IPS-NIHi11 (cell line): ENCODE results near the gene EBP.

ENCODE experiments used
- DNase-seq: peaks from one replicate; pipeline ENCODE4 v3.0.0; 2012; ENCODE audit warnings: mixed read lengths, low spot score

EBP gene

DNA sequence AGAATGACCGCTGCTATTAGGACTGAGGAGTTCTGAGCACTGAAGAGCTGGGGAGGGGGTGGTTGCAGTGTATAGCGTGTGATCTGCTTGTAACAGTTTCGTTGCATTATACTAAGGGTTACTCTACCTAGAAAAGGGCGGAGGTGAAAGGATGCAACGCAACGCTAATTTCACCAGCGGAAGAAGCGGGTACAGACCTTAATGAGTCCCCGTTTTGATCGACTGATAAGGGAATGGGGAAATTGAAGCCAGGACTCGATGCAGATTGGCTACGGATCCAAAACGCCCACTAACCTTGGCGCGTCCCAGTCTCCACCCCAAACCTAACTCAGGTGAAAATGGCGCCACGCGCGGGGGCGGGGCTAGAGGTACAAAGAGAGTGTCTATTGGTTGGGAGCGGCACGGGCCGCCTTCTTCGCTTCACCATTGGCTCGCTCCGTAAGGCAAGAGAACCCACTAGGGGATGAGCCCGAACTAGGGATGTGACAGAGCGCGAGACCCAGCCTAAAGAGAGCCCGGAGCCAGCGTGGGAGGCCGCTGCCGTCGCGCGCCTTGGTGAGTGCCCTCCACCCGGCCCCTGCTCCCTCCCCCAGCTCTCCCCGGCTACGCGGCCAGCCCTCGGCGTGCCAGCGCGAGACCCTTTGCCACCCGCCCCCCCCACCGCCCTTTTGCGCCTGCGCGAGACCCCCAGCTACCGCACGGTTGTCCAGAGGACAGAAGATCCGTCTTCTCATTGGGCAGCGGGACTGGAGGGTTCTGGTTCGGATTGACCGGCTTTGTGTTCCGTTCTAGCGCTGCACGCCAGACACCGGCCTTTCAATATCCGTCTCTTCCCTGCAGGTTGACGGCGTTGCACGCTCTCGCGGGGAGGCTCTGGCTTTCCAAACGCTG is at the start of gene EBP:
Gene EBP, plus strand, starts transcription at position 456 of the 891 bp plus-strand sequence. CDS start 1,964 bp downstream, outside the sequence.
- DNase-seq: peak; percentile 86

DNA sequence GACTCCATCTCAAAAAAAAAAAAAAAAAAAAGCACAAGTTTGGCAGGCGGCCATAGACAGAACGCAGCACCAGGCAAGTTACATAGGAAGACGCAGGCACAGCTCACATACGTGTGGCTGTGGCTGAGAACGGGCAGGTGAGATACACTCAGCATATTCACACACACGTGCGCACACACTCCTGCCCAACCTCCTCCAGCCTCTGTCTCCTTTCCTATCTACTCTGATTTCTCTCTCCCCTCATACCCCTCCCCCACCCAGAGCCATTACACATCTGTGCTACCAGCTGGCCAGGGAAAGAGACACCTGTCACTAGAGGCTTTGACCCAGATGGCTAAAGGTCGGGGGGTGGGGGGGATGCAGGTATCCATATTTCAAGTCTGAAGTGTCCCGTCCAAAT is 49.4 kb upstream of the EBP start:
- DNase-seq: no peak

- no peak for DNase-seq
These were observed 48.5 kb upstream of the EBP start for GRCh38 chrX:48472851-48473703.

GRCh38 chrX:48473704-48473990 is 48.0 kb upstream of the EBP start:
- DNase-seq: no peak

DNA sequence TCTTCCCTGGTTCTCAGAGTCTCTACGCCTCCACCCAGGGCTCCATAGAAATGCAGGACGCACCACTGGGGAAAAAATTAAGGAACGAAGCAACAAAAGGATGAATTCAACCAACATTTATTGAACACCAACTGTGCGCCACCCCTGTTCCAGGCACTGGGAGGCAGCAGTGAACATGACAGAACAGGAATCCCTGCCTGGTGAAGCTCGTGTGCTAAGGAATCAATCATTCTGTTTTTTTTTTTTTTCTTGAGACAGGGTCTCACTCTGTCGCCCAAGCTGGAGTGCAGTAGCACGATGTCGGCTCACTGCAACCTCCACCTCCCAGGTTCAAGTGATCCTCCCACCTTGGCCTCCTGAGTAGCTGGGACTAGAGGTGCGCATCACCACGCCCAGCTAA is 47.5 kb upstream of the EBP start:
- no peak for DNase-seq

DNA sequence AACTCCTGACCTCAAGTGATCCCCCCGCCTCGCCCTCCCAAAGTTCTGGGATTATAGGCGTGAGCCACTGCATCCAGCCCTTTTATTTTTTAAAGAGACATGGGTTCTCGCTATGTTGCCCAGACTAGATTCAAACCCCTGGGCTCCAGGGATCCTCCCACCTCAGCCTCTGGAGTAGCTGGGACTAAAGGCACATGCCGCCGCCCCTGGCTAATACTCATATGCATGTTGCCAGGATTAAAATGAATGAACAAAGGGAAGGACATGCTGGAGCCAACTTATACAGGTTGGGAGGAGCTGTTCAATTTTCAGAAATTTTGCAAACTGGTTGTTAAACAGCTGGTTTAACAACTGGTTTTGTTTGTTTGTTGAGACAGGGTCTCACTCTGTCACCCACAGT is 47.0 kb upstream of the EBP start:
- DNase-seq: no peak

GRCh38 chrX:48475296-48475695 is 46.3 kb upstream of the EBP start:
- no peak for DNase-seq

DNA sequence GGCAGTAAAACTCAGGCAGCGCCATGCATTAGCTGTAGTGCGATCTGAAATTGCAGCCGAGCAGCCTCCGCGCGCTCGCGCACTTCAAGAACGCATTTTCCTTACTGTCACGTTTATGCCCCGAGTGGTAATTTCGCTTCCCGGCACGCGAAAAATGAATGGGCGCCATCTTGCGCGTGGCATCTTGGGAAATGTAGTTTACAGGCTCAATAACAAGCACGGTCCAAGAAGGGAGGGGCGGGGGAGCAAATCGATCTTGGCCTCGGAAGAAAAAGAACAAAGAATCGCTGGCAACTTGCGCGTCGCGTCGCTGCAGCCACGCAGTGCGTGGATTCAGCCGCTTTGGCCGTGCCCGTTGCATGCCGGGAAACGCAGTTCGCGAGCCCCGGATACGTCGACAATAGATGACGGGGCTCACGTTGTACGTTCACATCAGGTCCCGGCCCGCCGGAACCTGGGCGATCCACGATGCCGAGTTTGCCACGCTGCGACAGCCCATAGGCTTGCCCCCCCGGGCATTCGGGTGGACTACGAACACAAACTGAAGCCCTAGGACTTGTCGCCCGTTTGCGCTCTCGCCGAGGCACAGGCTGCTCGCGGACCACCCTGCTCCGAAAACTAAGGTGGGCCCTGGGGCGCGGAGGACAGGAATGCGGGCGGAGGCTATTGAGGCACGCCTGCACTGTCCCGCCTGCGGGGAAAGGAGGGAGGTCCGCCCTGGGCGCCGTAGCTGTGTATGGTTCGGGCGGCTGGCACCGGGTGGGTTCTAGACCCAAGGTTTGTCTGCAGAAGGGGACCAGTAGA is 45.6 kb upstream of the EBP start, which contains the start of gene FTSJ1:
Gene FTSJ1, plus strand, starts transcription at position 426 of the 804 bp plus-strand sequence. CDS start 1,849 bp downstream, outside the sequence.
- DNase-seq: peak; percentile 86

DNA sequence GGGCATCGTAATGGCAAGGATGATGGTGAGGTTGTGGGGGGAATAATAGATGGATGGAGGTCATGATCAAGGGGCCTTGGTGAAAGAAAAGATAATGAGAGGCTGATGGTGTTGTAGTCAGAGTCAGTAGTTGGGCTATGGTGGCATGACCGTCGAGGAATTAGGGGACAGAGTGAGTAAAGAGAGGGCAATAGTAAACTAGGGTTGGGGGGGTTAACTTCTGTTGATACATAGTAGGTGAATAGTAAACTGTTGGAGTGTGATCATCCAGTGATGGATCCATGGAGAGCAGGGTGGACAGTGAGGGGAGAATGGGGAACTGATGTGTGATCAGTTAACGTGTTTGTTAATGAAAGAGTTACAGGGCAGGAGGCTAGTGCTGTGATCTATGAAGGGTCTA is 44.7 kb upstream of the EBP start:
- DNase-seq: no peak

DNA sequence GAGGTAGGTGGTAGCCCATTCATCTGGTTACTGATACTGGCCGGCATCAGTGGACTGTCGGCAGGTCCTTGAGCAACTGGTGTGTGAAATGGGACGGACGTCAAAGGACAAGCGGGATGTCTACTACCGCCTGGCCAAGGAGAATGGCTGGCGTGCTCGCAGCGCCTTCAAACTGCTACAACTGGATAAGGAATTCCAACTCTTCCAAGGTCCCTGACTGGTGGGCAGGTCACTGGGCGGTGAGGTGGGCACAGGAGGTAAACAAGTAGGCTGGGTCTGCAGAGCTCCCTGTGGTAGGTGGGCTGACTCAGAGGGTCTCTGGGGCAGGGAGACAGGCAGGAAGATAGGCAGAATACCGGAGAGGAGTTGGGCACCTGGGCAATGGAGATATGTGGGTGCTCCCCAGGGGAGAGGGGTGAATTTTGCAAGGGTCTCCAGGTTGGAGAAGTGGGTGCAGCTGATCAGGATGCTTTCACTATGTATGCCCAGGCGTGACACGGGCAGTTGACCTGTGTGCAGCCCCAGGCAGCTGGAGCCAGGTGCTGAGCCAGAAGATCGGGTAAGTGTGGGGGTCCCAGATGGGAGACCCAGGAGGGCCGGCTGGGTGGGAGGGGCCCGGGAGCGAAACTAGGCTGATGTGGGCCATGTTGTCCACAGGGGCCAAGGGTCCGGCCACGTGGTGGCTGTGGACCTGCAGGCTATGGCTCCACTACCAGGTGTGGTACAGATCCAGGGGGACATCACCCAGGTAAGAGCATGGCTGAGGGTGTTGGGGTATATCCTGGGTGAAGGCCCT is 43.5 kb upstream of the EBP start:
- no peak for DNase-seq

- no peak for DNase-seq
These were observed 42.8 kb upstream of the EBP start for GRCh38 chrX:48478806-48479205.

GRCh38 chrX:48480142-48480541 is 41.5 kb upstream of the EBP start:
- no peak for DNase-seq

GRCh38 chrX:48480583-48480982 is 41.0 kb upstream of the EBP start:
- DNase-seq: no peak

DNA sequence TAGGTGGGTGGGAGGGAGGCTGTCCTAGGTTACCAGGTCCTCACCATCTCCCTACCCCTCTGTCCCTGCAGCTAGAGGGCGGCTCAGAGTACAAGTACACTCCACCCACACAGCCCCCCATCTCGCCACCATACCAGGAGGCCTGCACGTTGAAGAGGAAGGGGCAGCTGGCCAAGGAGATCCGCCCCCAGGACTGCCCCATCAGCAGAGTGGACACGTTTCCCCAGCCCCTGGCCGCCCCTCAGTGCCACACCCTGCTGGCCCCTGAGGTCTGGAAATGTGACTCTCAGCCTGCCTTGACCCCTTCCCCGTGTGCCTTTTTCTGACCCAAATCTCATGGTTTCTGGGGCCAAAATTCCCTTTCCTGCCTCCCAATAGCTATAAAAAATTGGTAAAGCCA is 39.1 kb upstream of the EBP start:
- no peak for DNase-seq

DNA sequence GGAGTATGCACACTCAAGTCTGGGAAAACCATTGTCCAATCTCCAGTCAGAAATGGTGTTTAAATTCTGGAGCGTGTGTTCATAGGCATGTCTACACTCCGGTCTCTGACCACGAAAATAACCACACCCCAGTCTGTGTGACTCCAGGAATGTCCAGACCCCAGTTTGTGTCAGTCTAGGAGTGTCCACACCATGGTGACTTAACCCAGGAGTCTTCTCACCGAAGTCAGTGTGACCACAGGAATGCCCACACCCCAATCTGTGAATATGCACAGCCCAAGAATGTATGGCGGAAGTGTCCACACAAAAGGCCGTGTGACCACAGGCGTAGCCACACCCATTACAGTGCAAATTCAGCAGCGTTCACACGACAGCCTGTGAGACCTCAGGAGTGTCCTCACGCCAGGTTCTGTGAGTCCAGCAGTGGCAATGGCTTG is 34.2 kb upstream of the EBP start:
- no peak for DNase-seq

DNA sequence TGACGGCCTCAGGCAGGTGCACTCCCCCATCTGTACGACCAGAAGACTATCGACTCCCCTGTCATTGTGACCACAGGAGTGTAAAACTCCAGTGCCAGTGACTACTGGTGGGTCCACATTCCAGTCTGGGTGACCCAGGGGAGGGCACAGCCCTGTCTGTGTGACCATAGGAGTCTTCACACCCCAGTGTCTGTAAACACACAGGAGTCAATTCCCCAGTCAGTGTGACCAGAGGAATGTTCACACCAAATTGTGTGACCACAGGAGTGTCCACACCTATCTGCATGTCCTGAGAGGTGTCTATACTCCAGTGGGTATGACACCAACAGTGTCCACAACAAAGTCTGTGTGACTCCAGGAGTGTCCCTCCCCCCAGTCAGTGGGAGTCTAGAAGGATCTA is 33.6 kb upstream of the EBP start:
- no peak for DNase-seq

- no peak for DNase-seq
These were observed 32.3 kb upstream of the EBP start for GRCh38 chrX:48489296-48489695.

DNA sequence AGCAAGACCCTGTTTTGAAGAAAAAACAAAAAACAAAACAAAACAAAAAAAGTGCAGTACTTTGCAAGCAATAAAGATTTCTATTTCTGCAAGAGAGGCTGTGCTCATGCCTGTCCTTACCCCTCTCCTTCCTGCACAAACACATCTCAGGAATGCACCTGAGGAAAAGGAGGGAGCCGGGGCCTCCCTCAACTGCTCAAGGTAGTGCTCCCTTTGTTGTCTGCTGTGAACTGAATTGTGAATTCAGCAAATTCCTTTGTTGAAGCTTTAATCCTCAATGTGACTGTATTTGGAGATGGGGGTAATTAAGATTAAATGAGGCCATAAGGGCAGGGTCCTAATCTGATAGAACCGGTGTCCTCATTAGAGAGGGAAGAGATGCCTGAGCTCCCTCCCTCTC is 31.7 kb upstream of the EBP start:
- DNase-seq: no peak

DNA sequence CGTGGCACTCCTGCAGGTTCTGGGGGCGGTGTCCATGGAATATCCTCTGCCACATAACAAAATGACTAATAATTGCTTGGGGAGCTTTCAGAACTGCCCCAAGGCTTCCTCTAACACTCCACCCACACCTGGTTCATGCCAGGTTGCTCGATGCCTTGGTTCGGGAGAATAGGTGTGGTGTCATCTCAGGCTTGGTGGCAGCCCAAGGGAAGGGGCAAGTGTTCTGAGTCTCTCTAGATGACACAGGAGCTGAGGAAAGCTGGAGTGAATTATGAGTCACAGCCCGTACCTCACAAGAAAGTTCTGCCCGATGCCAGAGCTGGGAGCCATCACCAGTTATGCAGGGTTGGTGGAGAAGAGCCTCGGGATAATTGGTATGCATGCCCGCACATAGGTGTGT is 30.9 kb upstream of the EBP start:
- no peak for DNase-seq

DNA sequence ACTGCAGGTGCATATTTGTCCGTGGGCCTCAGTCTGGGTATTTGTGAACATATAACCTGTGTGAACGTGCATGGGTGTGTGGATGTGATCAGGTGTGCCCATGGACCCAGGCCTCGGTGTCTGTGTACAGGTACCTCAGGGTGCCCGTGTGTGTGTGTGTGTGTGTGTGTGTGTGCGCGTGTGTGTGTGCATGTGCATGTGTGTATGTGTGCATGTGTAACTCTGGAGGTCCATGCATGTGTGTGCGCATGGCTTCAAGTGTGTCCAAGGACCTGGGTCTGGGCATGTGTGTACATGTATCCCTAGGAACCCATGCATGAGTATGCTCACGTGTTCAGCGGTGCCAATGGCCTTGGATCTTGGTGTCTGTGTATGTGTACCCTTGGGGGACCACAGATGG is 29.8 kb upstream of the EBP start:
- no peak for DNase-seq

DNA sequence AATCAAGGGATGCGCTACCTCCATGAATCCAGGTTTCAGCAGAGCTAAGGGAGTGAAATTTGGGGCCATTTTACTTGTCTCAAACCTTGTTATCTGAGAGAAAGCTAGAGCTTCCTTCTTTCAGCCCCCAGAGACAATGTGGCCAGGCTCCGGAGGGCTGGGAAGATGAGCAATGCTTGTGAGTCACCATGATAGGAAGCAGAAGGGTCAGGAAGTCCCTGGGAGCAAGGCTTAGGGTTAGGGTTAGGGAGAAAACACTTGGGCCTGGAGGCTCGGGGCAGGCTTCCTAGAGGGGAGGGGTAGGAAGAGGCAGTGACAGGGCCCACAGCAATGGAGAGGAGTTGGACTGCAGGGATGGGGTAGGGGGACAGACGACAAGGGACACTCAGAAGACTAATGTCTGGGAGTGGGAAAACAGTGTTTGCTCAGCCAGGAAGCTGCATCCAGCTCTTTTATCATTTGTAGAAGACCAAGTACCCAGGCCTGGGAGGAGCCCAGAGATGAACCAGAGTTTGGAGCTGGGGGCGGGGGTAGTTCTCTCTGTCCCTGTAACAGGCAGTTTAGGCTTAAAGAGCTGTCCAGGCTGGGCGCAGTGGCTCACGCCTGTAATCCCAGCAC is 29.2 kb upstream of the EBP start:
- DNase-seq: no peak
